Stimulated activated CD8-positive, alpha-beta memory T cell treated with anti-CD3 and anti-CD28 coated beads, Interleukin-7, amount 100 ng/mL, for 48 hours (primary cell): ENCODE measurements around the gene ZNF831.

Experiments
- DNase-seq, 2 donors: peaks; one replicate each; pipeline ENCODE4 v3.0.0-alpha.2; 2020; ENCODE audit warnings: low read depth in 1 of 2; ENCODE audit errors: extremely low read depth in 1 of 2

The ZNF831 gene

DNA sequence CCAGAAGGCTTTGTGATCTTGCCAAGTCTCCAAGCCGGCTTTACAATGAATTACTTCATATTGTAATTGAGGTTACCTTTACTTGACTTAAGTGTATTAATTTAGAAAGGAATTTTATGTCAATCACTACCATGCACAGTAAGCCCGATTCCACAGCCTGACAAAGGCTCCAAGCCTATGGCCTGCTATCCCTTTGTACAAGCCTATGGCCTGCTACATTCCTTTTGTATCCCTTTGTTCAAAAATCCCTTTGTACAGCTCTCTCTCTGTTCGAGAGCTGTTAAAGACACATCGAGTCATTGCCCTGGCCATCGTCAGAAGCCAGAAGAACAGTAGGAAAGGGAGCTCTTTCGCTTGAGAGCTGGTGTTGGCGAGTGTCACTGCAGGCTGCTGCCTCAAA is 134.1 kb downstream of the ZNF831 start:
- no peak for DNase-seq

DNA sequence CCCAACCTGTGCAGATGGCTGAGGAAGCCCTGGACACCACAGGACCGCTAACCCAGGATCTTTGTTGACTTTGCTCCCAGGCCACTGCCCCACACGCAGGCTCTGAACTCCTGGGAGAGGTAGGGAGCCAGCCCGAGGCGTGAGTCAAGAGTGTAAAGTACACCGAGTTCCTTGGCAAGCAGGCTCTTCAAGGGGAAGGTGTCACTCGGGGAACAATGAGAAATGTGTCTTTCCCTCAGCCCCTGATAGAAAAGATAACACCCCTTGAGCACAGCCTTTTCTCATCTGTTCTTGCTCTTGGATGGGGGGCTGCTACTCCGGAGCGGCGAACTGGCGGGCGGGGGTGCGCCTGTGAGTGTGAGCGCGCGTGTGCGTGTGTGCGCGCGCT is 136.3 kb downstream of the ZNF831 start:
- DNase-seq = no peak

GRCh38 chr20:59300333-59301081 is 136.9 kb downstream of the ZNF831 start, which contains the start of gene EDN3:
Gene EDN3, plus strand, starts transcription at chr20:59300611. Its CDS starts 202 bp downstream, at chr20:59300813.
- DNase-seq = no peak

- no peak for DNase-seq
These were observed 137.9 kb downstream of the ZNF831 start for GRCh38 chr20:59301343-59302007.

- DNase-seq = no peak
These were observed 142.5 kb downstream of the ZNF831 start for GRCh38 chr20:59305908-59306655.

- DNase-seq = no peak
These were observed 143.6 kb downstream of the ZNF831 start for GRCh38 chr20:59307270-59307669.
